ENCODE measurements around the gene ERI3. TPM values are rescaled to one million over a fixed set of nuclear protein-coding genes. Genes with fewer than 3 reads are reported as not detected.

The ERI3 gene
- polyA plus RNA-seq, 1 donor from 2014 or later = 92.5 TPM

DNA sequence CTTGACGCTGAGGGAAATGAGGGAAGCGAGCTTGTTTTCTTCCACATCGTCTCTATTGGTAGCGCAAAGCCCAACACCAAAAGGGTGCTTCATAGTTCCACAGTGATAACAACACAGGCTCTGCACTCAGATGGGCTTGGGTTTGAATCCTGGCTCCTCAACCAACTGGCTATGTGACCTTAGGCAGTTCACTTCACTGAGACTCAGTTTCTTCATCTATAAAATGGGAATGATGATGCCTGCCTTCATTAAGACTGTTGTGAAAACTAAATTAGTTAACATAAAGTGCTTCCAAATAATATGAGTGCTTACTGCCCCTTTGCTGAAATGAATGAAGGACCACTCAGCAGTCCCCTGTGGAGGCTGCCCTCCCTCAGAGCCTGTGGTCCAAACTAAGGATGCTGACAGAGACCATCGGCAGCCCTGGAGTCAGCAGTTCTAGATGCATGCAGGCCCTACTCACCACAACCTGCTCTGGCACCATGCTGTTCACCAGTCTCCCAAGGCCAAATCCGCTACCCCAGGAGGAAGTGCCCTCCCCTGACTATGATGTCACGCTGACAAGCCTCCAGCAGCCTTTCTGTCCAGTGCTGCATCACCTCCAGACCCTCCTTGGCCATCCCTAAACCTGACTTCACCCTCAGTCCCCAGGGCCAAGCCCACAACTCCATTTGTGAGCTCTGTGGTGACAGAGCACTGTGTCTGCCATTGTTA is 111.1 kb downstream of the ERI3 start:
- no peak overlapping the region for H3K27ac ChIP-seq (ENCODE audit: low read length)

DNA sequence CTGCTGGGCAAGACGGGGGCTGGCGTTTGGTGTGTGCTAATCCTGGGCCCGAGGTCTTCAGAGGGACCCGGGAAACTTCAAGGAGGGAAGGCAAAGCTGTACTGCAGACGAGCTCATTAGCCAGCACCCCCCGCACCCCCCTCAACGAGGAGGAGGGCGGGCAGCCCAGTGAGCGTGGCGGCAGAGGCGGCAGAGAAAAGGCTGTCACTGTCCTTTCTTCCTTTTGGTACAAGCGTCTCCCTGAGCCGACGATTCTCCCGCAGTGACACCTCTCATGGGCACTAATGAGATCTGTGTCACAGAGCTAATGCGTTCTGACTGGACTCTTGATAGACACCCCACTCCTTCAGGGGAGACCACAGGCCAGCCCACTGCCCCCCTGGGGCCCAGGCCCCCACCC is 112.3 kb downstream of the ERI3 start:
- Histone ChIP-seq H4K20me1 (ENCODE audit: insufficient read depth) (no peaks in the 10 kb centered on the region), H2AFZ (ENCODE audit: low read depth, low read length) (no peak overlapping the region), H3K9ac (ENCODE audit: low read length) (no peak overlapping the region), H3K9me2 (ENCODE audit: insufficient read depth, low read length) (no peaks in the 10 kb centered on the region), H3F3A (ENCODE audit: insufficient read depth, low read length, poor library complexity, severe bottlenecking) (peaks cover 3% of the 10 kb centered on the region), H3K9me3 (ENCODE audit: low read length) (no peaks in the 10 kb centered on the region), H3K27ac (ENCODE audit: low read length) (no peak overlapping the region), H3K4me3 (ENCODE audit: low read length) (no peak overlapping the region), H3K36me3 (ENCODE audit: insufficient read depth, low read length) (no peaks in the 10 kb centered on the region), H3K79me2 (replicated peaks; ENCODE audit: insufficient read depth, low read length) (no peaks in the 10 kb centered on the region), H3K27me3 (ENCODE audit: insufficient read depth, low read depth, low read length) (no peaks in the 10 kb centered on the region), H3K4me2 (ENCODE audit: low read length) (no peak overlapping the region)
- TF ChIP-seq MXI1 (conservative IDR thresholded peaks at IDR 0.05; ENCODE audit: poor library complexity, severe bottlenecking) = no peak
- no peak for TF ChIP-seq POLR2AphosphoS5 (IDR thresholded peaks at IDR 0.05)
- no peak for TF ChIP-seq TAF1 (IDR thresholded peaks at IDR 0.05; ENCODE audit: low read depth)
- no peak for TF ChIP-seq RAD21 (conservative IDR thresholded peaks at IDR 0.05)
- no peak for TF ChIP-seq EZH2 (IDR thresholded peaks at IDR 0.05; ENCODE audit: borderline replicate concordance, insufficient read depth, low read length, poor library complexity, severe bottlenecking)
- no peak for TF ChIP-seq SMC3 (conservative IDR thresholded peaks at IDR 0.05; ENCODE audit: poor library complexity)
- TF ChIP-seq, protein P1, sequence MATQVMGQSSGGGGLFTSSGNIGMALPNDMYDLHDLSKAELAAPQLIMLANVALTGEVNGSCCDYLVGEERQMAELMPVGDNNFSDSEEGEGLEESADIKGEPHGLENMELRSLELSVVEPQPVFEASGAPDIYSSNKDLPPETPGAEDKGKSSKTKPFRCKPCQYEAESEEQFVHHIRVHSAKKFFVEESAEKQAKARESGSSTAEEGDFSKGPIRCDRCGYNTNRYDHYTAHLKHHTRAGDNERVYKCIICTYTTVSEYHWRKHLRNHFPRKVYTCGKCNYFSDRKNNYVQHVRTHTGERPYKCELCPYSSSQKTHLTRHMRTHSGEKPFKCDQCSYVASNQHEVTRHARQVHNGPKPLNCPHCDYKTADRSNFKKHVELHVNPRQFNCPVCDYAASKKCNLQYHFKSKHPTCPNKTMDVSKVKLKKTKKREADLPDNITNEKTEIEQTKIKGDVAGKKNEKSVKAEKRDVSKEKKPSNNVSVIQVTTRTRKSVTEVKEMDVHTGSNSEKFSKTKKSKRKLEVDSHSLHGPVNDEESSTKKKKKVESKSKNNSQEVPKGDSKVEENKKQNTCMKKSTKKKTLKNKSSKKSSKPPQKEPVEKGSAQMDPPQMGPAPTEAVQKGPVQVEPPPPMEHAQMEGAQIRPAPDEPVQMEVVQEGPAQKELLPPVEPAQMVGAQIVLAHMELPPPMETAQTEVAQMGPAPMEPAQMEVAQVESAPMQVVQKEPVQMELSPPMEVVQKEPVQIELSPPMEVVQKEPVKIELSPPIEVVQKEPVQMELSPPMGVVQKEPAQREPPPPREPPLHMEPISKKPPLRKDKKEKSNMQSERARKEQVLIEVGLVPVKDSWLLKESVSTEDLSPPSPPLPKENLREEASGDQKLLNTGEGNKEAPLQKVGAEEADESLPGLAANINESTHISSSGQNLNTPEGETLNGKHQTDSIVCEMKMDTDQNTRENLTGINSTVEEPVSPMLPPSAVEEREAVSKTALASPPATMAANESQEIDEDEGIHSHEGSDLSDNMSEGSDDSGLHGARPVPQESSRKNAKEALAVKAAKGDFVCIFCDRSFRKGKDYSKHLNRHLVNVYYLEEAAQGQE (IDR thresholded peaks at IDR 0.05; ENCODE audit: borderline replicate concordance) = no peak
- TF ChIP-seq EP300 (conservative IDR thresholded peaks at IDR 0.05; ENCODE audit: poor library complexity, severe bottlenecking) = no peak
- TF ChIP-seq, protein P2, sequence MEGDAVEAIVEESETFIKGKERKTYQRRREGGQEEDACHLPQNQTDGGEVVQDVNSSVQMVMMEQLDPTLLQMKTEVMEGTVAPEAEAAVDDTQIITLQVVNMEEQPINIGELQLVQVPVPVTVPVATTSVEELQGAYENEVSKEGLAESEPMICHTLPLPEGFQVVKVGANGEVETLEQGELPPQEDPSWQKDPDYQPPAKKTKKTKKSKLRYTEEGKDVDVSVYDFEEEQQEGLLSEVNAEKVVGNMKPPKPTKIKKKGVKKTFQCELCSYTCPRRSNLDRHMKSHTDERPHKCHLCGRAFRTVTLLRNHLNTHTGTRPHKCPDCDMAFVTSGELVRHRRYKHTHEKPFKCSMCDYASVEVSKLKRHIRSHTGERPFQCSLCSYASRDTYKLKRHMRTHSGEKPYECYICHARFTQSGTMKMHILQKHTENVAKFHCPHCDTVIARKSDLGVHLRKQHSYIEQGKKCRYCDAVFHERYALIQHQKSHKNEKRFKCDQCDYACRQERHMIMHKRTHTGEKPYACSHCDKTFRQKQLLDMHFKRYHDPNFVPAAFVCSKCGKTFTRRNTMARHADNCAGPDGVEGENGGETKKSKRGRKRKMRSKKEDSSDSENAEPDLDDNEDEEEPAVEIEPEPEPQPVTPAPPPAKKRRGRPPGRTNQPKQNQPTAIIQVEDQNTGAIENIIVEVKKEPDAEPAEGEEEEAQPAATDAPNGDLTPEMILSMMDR (IDR thresholded peaks at IDR 0.05; ENCODE audit: poor library complexity, severe bottlenecking) = no peak

More for the DNA sequence above, 111.1 kb downstream of the ERI3 start:
- Histone ChIP-seq H3K4me3 (ENCODE audit: low read length) (no peak overlapping the region), H3K4me2 (ENCODE audit: low read length) (no peak overlapping the region), H3K36me3 (ENCODE audit: insufficient read depth, low read length) (no peaks in the 10 kb centered on the region), H3K9me3 (ENCODE audit: low read length) (no peaks in the 10 kb centered on the region), H3K27me3 (ENCODE audit: insufficient read depth, low read depth, low read length) (no peaks in the 10 kb centered on the region), H2AFZ (ENCODE audit: low read depth, low read length) (no peak overlapping the region), H3K79me2 (replicated peaks; ENCODE audit: insufficient read depth, low read length) (no peaks in the 10 kb centered on the region), H3K9ac (ENCODE audit: low read length) (no peak overlapping the region), H4K20me1 (ENCODE audit: insufficient read depth) (no peaks in the 10 kb centered on the region), H3K9me2 (ENCODE audit: insufficient read depth, low read length) (no peaks in the 10 kb centered on the region), H3F3A (ENCODE audit: insufficient read depth, low read length, poor library complexity, severe bottlenecking) (peaks cover 3% of the 10 kb centered on the region)
- TF ChIP-seq RAD21 (conservative IDR thresholded peaks at IDR 0.05) (no peak), MXI1 (conservative IDR thresholded peaks at IDR 0.05; ENCODE audit: poor library complexity, severe bottlenecking) (no peak)
